CMK (cell line): ENCODE measurements around the gene NRCAM.
A peak's percentile ranks its signal among the peaks of the same experiment; 100 is the strongest.

ENCODE experiments used
- DNase-seq: peaks from one replicate; pipeline ENCODE4 v3.0.0-alpha.2; 2010; ENCODE audit warnings: low read depth

The NRCAM gene

GRCh38 chr7:108156897-108157605 lies 299.2 kb downstream of the NRCAM start:
- DNase-seq = no peak

GRCh38 chr7:108152198-108152597 lies 304.0 kb downstream of the NRCAM start:
- no peak for DNase-seq

GRCh38 chr7:108149908-108150307 lies 306.3 kb downstream of the NRCAM start:
- no peak for DNase-seq

GRCh38 chr7:108149119-108149518 lies 307.1 kb downstream of the NRCAM start:
- DNase-seq = no peak

- DNase-seq = no peak
These were observed 309.1 kb downstream of the NRCAM start for GRCh38 chr7:108147031-108147563.

- no peak for DNase-seq
These were observed 310.0 kb downstream of the NRCAM start for GRCh38 chr7:108146070-108146842.

- no peak for DNase-seq
These were observed 310.8 kb downstream of the NRCAM start for GRCh38 chr7:108145401-108145800.

GRCh38 chr7:108144931-108145330 lies 311.3 kb downstream of the NRCAM start:
- DNase-seq = no peak

- DNase-seq = no peak
These were observed 312.4 kb downstream of the NRCAM start for GRCh38 chr7:108143658-108144420.

GRCh38 chr7:108142675-108143259 lies 313.5 kb downstream of the NRCAM start:
- no peak for DNase-seq

- no peak for DNase-seq
These were observed 314.1 kb downstream of the NRCAM start for GRCh38 chr7:108142180-108142579.

- DNase-seq = no peak
These were observed 315.6 kb downstream of the NRCAM start for GRCh38 chr7:108140671-108141070.

- no peak for DNase-seq
These were observed 317.3 kb downstream of the NRCAM start for GRCh38 chr7:108138911-108139310.

- DNase-seq = no peak
These were observed 318.2 kb downstream of the NRCAM start for GRCh38 chr7:108137993-108138392.

GRCh38 chr7:108137040-108137439 lies 319.2 kb downstream of the NRCAM start:
- DNase-seq = no peak

GRCh38 chr7:108136191-108136688 lies 320.0 kb downstream of the NRCAM start:
- DNase-seq = no peak

GRCh38 chr7:108135446-108136190 lies 320.6 kb downstream of the NRCAM start:
- DNase-seq = peak; percentile 52

- no peak for DNase-seq
These were observed 321.8 kb downstream of the NRCAM start for GRCh38 chr7:108134486-108134885.

- no peak for DNase-seq
These were observed 323.5 kb downstream of the NRCAM start for GRCh38 chr7:108132551-108133265.

- no peak for DNase-seq
These were observed 326.0 kb downstream of the NRCAM start, which contains the start of gene LAMB4 for GRCh38 chr7:108130261-108130660. TSS of gene LAMB4 (minus strand) at chr7:108130361. CDS start at chr7:108123164, 7,197 bp downstream.
